ENCODE data around the gene SSRP1.

SSRP1 gene

GRCh38 chr11:57320067-57320718, 15.5 kb downstream of the SSRP1 start:
- peaks cover 22% of the 10 kb centered on the region for H4K20me1 ChIP-seq (ENCODE audit: insufficient read depth, low read length)
- H3K27me3 ChIP-seq (ENCODE audit: insufficient read depth, low read length, poor library complexity), result no peaks in the 10 kb centered on the region
- H3K9me3 ChIP-seq (ENCODE audit: insufficient read depth, low read length, severe bottlenecking), result no peaks in the 10 kb centered on the region
- no peak overlapping the region for H3K27ac ChIP-seq (ENCODE audit: low read length)
- DNase-seq, result no peak
- peaks cover 37% of the 10 kb centered on the region for H3K36me3 ChIP-seq (ENCODE audit: insufficient read depth, low read length)
- H3K79me2 ChIP-seq (ENCODE audit: insufficient read depth, low read length), result peaks cover 17% of the 10 kb centered on the region
- H2AFZ ChIP-seq (ENCODE audit: low read depth, low read length), result no peak overlapping the region
- ATAC-seq (ENCODE audit: insufficient read depth, low read depth), result no peak
- no peak overlapping the region for H3K4me2 ChIP-seq (ENCODE audit: insufficient read depth, low read length)
- no peak overlapping the region for H3K4me3 ChIP-seq (ENCODE audit: low read depth in 1 of 2, low read length in 2 of 2)
- TF ChIP-seq CTCF (IDR thresholded peaks at IDR 0.05; ENCODE audit: borderline replicate concordance, extremely low read depth, low read length, poor library complexity, severe bottlenecking), result no peak
- TF ChIP-seq EZH2 (IDR thresholded peaks at IDR 0.05; ENCODE audit: borderline replicate concordance, low read depth, low read length, severe bottlenecking), result no peak
- H3K9ac ChIP-seq (ENCODE audit: low read depth, low read length), result no peak overlapping the region
- H3K4me1 ChIP-seq (ENCODE audit: insufficient read depth, low read length), result peaks cover 25% of the 10 kb centered on the region

DNA sequence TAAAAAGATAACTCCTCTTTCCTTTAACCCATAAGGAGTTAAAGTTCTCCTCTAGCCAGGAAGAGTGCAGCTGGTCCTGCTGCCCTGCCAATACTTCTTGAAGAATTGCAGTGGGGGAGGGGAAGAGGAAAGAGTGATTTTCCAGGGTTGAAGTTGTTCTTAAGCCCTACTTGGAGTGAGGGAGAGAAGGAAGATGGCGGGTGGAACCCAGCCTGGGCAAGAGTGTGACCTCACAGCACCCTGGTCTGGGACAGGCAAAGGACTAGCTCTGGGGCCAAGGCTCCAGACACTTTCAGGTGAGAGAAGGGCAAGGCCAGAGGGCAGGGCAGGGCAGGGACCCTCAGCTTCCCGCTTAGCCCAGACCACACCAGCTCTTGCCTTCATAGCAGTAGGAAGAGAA, 17.5 kb downstream of the SSRP1 start:
- no peak overlapping the region for H3K4me2 ChIP-seq (ENCODE audit: insufficient read depth, low read length)
- H3K27me3 ChIP-seq (ENCODE audit: insufficient read depth, low read length, poor library complexity), result no peaks in the 10 kb centered on the region
- peaks cover 17% of the 10 kb centered on the region for H4K20me1 ChIP-seq (ENCODE audit: insufficient read depth, low read length)
- H3K4me1 ChIP-seq (ENCODE audit: insufficient read depth, low read length), result peaks cover 13% of the 10 kb centered on the region; the same call in 1 of the 2 replicates
- DNase-seq (no peak), ATAC-seq (ENCODE audit: insufficient read depth, low read depth) (no peak)
- peaks cover 8% of the 10 kb centered on the region; the same call in 1 of the 2 replicates for H3K79me2 ChIP-seq (ENCODE audit: insufficient read depth, low read length)
- H2AFZ ChIP-seq (ENCODE audit: low read depth, low read length), result no peak overlapping the region
- H3K27ac ChIP-seq (ENCODE audit: low read length), result no peak overlapping the region
- TF ChIP-seq CTCF (IDR thresholded peaks at IDR 0.05; ENCODE audit: borderline replicate concordance, extremely low read depth, low read length, poor library complexity, severe bottlenecking) (no peak), EZH2 (IDR thresholded peaks at IDR 0.05; ENCODE audit: borderline replicate concordance, low read depth, low read length, severe bottlenecking) (no peak)
- no peak overlapping the region for H3K4me3 ChIP-seq (ENCODE audit: low read depth in 1 of 2, low read length in 2 of 2)
- H3K9ac ChIP-seq (ENCODE audit: low read depth, low read length), result no peak overlapping the region
- peaks cover 52% of the 10 kb centered on the region for H3K36me3 ChIP-seq (ENCODE audit: insufficient read depth, low read length)
- no peaks in the 10 kb centered on the region for H3K9me3 ChIP-seq (ENCODE audit: insufficient read depth, low read length, severe bottlenecking)

DNA sequence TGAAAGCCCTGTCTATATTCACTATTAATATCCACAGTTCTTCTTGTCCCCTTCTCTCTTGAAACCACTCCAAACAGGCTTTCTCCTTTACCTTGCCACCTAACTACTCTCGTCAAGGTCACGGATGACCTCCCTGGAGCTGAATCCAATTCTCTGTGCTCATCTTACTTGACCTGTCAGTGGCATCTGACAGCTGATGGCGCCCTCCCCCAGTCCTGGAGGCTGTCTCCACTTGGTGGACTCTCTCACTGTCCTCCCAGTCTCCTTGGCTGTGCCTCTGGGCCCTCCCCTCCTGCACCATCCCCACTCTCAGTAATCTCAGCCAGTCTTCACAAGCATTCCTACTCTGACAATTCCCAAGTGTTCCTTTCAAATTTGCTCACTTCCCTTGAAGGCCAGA, 19.7 kb downstream of the SSRP1 start:
- Histone ChIP-seq H3K9me3 (ENCODE audit: insufficient read depth, low read length, severe bottlenecking) (no peaks in the 10 kb centered on the region), H4K20me1 (ENCODE audit: insufficient read depth, low read length) (peaks cover 6% of the 10 kb centered on the region), H3K9ac (ENCODE audit: low read depth, low read length) (no peak overlapping the region), H3K36me3 (ENCODE audit: insufficient read depth, low read length) (peaks cover 58% of the 10 kb centered on the region), H2AFZ (ENCODE audit: low read depth, low read length) (no peak overlapping the region), H3K27ac (ENCODE audit: low read length) (no peak overlapping the region), H3K4me1 (ENCODE audit: insufficient read depth, low read length) (peaks cover 12% of the 10 kb centered on the region), H3K4me3 (ENCODE audit: low read depth in 1 of 2, low read length in 2 of 2) (no peak overlapping the region), H3K27me3 (ENCODE audit: insufficient read depth, low read length, poor library complexity) (no peaks in the 10 kb centered on the region), H3K4me2 (ENCODE audit: insufficient read depth, low read length) (no peak overlapping the region), H3K79me2 (ENCODE audit: insufficient read depth, low read length) (no peaks in the 10 kb centered on the region)
- ATAC-seq (ENCODE audit: insufficient read depth, low read depth), result no peak
- no peak for TF ChIP-seq CTCF (IDR thresholded peaks at IDR 0.05; ENCODE audit: borderline replicate concordance, extremely low read depth, low read length, poor library complexity, severe bottlenecking)
- no peak for TF ChIP-seq EZH2 (IDR thresholded peaks at IDR 0.05; ENCODE audit: borderline replicate concordance, low read depth, low read length, severe bottlenecking)
- DNase-seq, result no peak
